Mesenchymal stem cell (in vitro differentiated cells and primary cell): Measurements from ENCODE around the gene TRPM2.

Experiments used
- DNase-seq: peaks from one replicate; pipeline ENCODE4 v3.0.0-alpha.2; 2013
- H2AFZ ChIP-seq: one replicate; pipeline ENCODE4 v1.6.1; 2013; ENCODE audit warnings: low read depth, mild to moderate bottlenecking, control low read depth, inconsistent platforms, low read length, moderate library complexity
- H2AK5ac ChIP-seq: 2 replicates; pipeline ENCODE4 v1.6.1; 2013; ENCODE audit warnings: low read length, moderate library complexity, mild to moderate bottlenecking, inconsistent platforms; ENCODE audit not compliant: severe bottlenecking
- H2BK120ac ChIP-seq: one replicate; pipeline ENCODE4 v1.6.1; 2013; ENCODE audit warnings: low read depth, mild to moderate bottlenecking, inconsistent platforms, low read length, moderate library complexity
- H2BK12ac ChIP-seq, 2 experiments: one replicate each; pipeline ENCODE4 v1.6.1; 2013; ENCODE audit warnings: inconsistent platforms in 2 of 2, low read length in 2 of 2, mild to moderate bottlenecking in 2 of 2, moderate library complexity in 2 of 2, control low read depth in 1 of 2
- H2BK15ac ChIP-seq: one replicate; pipeline ENCODE4 v1.6.1; 2013; ENCODE audit warnings: mild to moderate bottlenecking, low read depth, inconsistent platforms; ENCODE audit not compliant: poor library complexity, severe bottlenecking
- H2BK5ac ChIP-seq: 2 replicates; pipeline ENCODE4 v1.6.1; 2013; ENCODE audit warnings: low read depth, mild to moderate bottlenecking, low read length, control low read depth, inconsistent platforms; ENCODE audit not compliant: poor library complexity, severe bottlenecking
- H3K14ac ChIP-seq, 2 experiments: one replicate each; pipeline ENCODE4 v1.6.1; 2013; ENCODE audit warnings: inconsistent platforms in 2 of 2, low read length in 2 of 2, control low read depth in 1 of 2, mild to moderate bottlenecking in 1 of 2, moderate library complexity in 1 of 2
- H3K18ac ChIP-seq, 2 experiments: one replicate each; pipeline ENCODE4 v1.6.1; 2013; ENCODE audit warnings: inconsistent platforms in 2 of 2, low read length in 2 of 2, control low read depth in 1 of 2, low read depth in 1 of 2, mild to moderate bottlenecking in 1 of 2
- H3K23ac ChIP-seq, 2 experiments: one replicate each; pipeline ENCODE4 v1.6.1; 2013; ENCODE audit warnings: inconsistent platforms in 2 of 2, low read length in 2 of 2, mild to moderate bottlenecking in 2 of 2, moderate library complexity in 2 of 2, control low read depth in 1 of 2
- H3K27ac ChIP-seq: 2 replicates; pipeline ENCODE4 v1.5.1; 2013; ENCODE audit warnings: mild to moderate bottlenecking, moderate library complexity, low read length, control low read depth, inconsistent platforms; ENCODE audit not compliant: poor library complexity, severe bottlenecking
- H3K27me3 ChIP-seq, 2 experiments: 2 replicates each; pipeline versions ENCODE4 v1.6.1 to v1.7.0; 2013; ENCODE audit warnings: low read length in 2 of 2, mild to moderate bottlenecking in 2 of 2, moderate library complexity in 2 of 2, control low read depth in 1 of 2, inconsistent platforms in 1 of 2; ENCODE audit not compliant: control insufficient read depth in 1 of 2, insufficient read depth in 1 of 2
- H3K36me3 ChIP-seq, 2 experiments: 2 replicates each; pipeline versions ENCODE4 v1.6.1 to v1.7.0; 2013; ENCODE audit warnings: low read length in 2 of 2, control low read depth in 1 of 2, inconsistent platforms in 1 of 2, low read depth in 1 of 2, mild to moderate bottlenecking in 1 of 2; ENCODE audit not compliant: insufficient read depth in 2 of 2, control insufficient read depth in 1 of 2
- H3K4ac ChIP-seq, 2 experiments: one replicate each; pipeline ENCODE4 v1.6.1; 2013; ENCODE audit warnings: inconsistent platforms in 2 of 2, low read length in 2 of 2, mild to moderate bottlenecking in 2 of 2, moderate library complexity in 2 of 2, control low read depth in 1 of 2, low read depth in 1 of 2
- H3K4me1 ChIP-seq: 2 replicates; pipeline ENCODE4 v1.6.1; 2013; ENCODE audit warnings: low read depth, low read length, control low read depth; ENCODE audit not compliant: control insufficient read depth, insufficient read depth
- H3K4me2 ChIP-seq: 2 replicates; pipeline ENCODE4 v1.6.1; 2013; ENCODE audit warnings: low read length, mild to moderate bottlenecking, inconsistent platforms; ENCODE audit not compliant: poor library complexity, severe bottlenecking
- H3K4me3 ChIP-seq, 2 experiments: 2 replicates each; pipeline versions ENCODE4 v1.5.1 to v1.7.0; 2013; ENCODE audit warnings: low read length in 2 of 2, mild to moderate bottlenecking in 2 of 2, control low read depth in 1 of 2, low read depth in 1 of 2; ENCODE audit not compliant: insufficient read depth in 1 of 2
- H3K79me1 ChIP-seq: replicated peaks from 2 replicates; pipeline ENCODE4 v1.6.1; 2013; ENCODE audit warnings: mild to moderate bottlenecking, control low read depth, low read length, inconsistent platforms; ENCODE audit not compliant: poor library complexity, severe bottlenecking
- H3K9ac ChIP-seq: 2 replicates; pipeline ENCODE4 v1.7.0; 2013; ENCODE audit warnings: mild to moderate bottlenecking, low read length, moderate library complexity
- H3K9me3 ChIP-seq: 2 replicates; pipeline ENCODE4 v1.7.0; 2013; ENCODE audit warnings: mild to moderate bottlenecking, low read length; ENCODE audit not compliant: control insufficient read depth
- H4K8ac ChIP-seq: one replicate; pipeline ENCODE4 v1.6.1; 2013; ENCODE audit warnings: inconsistent platforms, mild to moderate bottlenecking, low read length, moderate library complexity
- H4K91ac ChIP-seq: one replicate; pipeline ENCODE4 v1.6.1; 2013; ENCODE audit warnings: mild to moderate bottlenecking, low read length, inconsistent platforms
- WGBS: methylation state at CpG from one replicate; pipeline ENCODE4 v1.1.7; 2013; ENCODE audit warnings: mixed read lengths; 5-methylcytosine and 5-hydroxymethylcytosine counted together

Gene TRPM2

DNA sequence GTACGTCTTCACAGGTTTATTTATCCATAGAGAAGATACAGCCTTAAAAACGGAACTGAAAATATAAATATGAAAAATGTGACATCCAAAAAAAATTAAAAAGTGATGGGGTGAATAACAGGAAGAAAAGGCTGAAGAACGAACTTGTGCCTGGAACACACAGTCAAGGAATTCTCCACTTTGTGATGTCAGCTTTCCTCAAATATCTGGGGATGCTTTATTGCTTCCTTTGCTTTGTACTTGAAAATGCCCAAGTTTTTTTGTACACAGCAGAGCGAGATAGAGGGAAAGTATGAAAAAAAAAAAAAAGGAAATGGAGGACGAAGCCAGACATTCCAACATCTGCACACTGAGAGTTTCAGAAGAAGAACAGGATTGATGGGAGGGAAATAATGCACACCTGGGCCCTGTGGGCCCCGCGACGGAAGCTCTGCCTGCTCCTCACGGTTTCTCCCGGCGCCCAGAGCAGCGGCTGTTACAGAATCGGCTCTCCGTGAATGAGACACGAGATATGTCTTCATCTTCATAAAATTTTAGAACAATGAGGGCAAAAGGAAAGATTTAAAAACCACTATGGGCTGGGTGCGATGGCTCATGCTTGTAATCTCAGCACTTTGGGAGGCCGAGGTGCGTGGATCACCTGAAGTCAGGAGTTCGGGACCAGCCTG, 91.9 kb downstream of the TRPM2 start:
- Histone ChIP-seq H3K79me1 (no peaks in the 10 kb centered on the region), H4K91ac (no peak overlapping the region), H2BK15ac (no peak overlapping the region), H3K4me2 (no peak overlapping the region), H3K4me1 (peaks cover 2% of the 10 kb centered on the region), H3K27ac (no peak overlapping the region), H2BK12ac (no peak overlapping the region), H3K4ac (no peak overlapping the region), H2AK5ac (no peak overlapping the region), H3K14ac (no peak overlapping the region), H3K23ac (no peak overlapping the region), H2AFZ (no peak overlapping the region), H3K18ac (no peak overlapping the region), H3K4me3 (no peak overlapping the region), H2BK5ac (no peak overlapping the region), H3K9ac (no peak overlapping the region), H3K9me3 (no peaks in the 10 kb centered on the region), H2BK120ac (no peak overlapping the region), H4K8ac (no peak overlapping the region), H3K36me3 (no peaks in the 10 kb centered on the region), H3K27me3 (peaks cover 4 to 67% of the 10 kb centered on the region in 2 experiments)
- WGBS = 70% methylated on average over 14 of the region's 19 CpGs
- no peak for DNase-seq

DNA sequence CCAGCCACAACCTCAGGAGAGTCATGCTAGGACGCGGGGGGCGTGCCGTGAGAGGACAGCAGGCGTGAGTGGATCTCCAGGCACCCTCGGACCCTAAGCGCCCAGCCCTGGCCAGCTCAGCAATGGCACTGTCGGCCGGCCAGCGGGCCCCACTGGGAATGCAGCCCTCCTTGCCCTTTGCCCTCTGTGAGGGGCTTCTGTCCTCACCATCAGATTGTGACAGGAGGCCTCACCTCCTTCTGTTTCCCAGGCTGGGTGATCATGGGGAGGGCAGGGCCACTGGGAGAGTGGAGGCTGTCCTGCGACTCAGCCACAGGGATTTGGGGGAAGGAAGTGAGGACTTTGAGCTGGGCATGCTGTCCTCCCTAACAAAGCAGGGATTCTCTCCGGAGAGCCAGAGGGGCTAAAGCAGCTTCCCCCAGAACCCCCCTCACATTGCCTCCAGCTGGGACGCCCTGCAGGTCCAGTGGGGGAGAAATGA, 95.3 kb downstream of the TRPM2 start:
- H3K27ac ChIP-seq = no peak overlapping the region
- H4K8ac ChIP-seq = no peak overlapping the region

DNA sequence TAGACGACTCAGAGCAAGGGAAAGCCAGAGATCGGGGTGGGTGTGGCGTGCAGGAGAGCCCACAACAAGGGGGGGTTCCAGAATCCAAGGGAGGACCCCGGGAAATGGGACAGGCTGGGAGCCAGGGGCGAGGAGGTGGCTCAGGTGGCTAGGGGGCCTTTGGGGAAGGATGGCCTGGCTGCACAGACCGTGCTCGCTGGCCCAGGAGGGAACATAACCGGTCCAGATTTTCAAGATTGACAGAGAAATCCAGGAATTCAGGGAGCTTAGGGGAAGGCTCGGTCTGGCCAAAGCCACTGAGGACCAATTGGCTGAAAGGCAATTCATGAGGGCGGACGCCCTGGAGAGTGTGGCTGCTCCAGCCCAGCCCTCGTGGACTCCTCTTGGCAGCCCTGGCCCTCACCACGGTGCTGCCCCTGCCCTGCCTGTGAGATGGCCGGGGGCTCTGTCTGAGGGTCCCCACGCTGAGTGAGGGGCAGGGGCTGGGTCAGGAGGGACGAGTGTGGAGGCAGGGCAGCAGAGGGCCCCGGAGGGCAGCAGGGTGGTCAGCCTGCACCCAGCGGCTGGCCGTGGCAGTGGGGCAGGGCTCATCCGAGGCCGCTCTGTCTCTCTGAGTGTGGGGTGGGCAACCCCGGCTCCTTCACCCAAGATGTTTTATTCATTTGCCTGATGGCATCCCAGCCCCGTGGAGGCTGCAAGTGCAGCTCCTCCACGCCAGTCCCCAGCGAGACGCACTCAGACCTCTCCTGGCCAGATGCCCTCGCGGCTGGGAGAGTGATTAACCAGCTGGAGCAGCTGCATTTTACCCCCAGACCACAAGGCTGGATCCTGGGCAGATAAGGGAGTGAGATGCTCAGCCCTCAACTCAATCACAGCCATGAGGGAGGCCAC, 96.3 kb downstream of the TRPM2 start:
- Histone ChIP-seq H2AK5ac (no peak overlapping the region), H2BK15ac (no peak overlapping the region), H3K4me3 (no peak overlapping the region), H3K4ac (no peak overlapping the region), H3K27ac (no peak overlapping the region), H3K36me3 (no peaks in the 10 kb centered on the region), H3K79me1 (no peaks in the 10 kb centered on the region), H3K9me3 (peaks cover 7% of the 10 kb centered on the region), H2BK120ac (no peak overlapping the region), H3K23ac (no peak overlapping the region), H3K18ac (no peak overlapping the region), H3K4me1 (peaks cover 2% of the 10 kb centered on the region), H4K91ac (no peak overlapping the region), H3K14ac (no peak overlapping the region), H3K4me2 (no peak overlapping the region), H3K27me3 (peaks cover 22 to 72% of the 10 kb centered on the region in 2 experiments), H2AFZ (no peak overlapping the region), H4K8ac (no peak overlapping the region), H2BK12ac (no peak overlapping the region), H3K9ac (no peak overlapping the region), H2BK5ac (no peak overlapping the region)
- DNase-seq = no peak
- WGBS = 80% methylated on average over 28 of the region's 28 CpGs

More for the DNA sequence above, 95.3 kb downstream of the TRPM2 start:
- Histone ChIP-seq H3K14ac (no peak overlapping the region), H3K79me1 (no peaks in the 10 kb centered on the region), H2BK120ac (no peak overlapping the region), H3K4me2 (no peak overlapping the region), H3K9ac (no peak overlapping the region), H4K91ac (no peak overlapping the region), H3K4me3 (no peak overlapping the region), H2AK5ac (no peak overlapping the region), H3K23ac (no peak overlapping the region), H2BK5ac (no peak overlapping the region), H3K36me3 (no peaks in the 10 kb centered on the region), H3K27me3 (peaks cover 15 to 77% of the 10 kb centered on the region in 2 experiments), H3K9me3 (peaks cover 7% of the 10 kb centered on the region), H3K4me1 (peaks cover 2% of the 10 kb centered on the region), H3K18ac (no peak overlapping the region), H2BK15ac (no peak overlapping the region), H3K4ac (no peak overlapping the region), H2BK12ac (no peak overlapping the region), H2AFZ (no peak overlapping the region)
- DNase-seq = no peak
- 79% methylated on average over 12 of the region's 13 CpGs for WGBS

DNA sequence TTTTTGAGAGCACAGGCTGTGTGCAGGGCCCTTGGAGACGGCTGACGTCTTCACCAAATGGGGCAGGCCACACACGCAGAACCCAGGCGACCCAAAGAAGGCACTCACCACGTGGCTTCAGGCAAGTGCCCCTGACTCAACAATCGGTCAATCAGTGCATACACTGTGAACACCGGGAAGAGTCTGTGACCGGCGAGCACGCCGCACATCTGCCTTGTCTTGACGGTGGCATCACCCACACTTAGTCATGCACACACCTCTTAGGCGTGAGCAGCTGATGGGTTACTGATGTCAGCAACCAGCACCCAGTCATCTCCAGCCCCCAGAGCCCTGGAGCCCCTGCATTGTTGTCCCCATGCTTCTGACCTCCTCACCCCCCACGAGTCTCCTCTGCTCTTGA, 97.0 kb downstream of the TRPM2 start:
- DNase-seq = no peak
- Histone ChIP-seq H4K91ac (peak overlapping the region; percentile 34), H2BK15ac (no peak overlapping the region), H2BK5ac (no peak overlapping the region), H3K23ac (no peak overlapping the region), H2AFZ (no peak overlapping the region), H3K4me2 (no peak overlapping the region), H3K4ac (no peak overlapping the region), H2AK5ac (no peak overlapping the region), H3K9me3 (peaks cover 7% of the 10 kb centered on the region), H3K14ac (no peak overlapping the region), H3K4me1 (peaks cover 4% of the 10 kb centered on the region), H3K27me3 (peaks cover 24 to 67% of the 10 kb centered on the region in 2 experiments), H3K27ac (no peak overlapping the region), H3K9ac (no peak overlapping the region), H3K18ac (no peak overlapping the region), H2BK120ac (no peak overlapping the region), H3K4me3 (no peak overlapping the region), H2BK12ac (no peak overlapping the region), H3K36me3 (no peaks in the 10 kb centered on the region), H3K79me1 (no peaks in the 10 kb centered on the region), H4K8ac (no peak overlapping the region)
- 79% methylated on average over 14 of the region's 14 CpGs for WGBS
